HL-60/S4 treated with retinoic acid at 250 ng/mL for 4 days and 3 days (cell line): ENCODE data around the gene ANKDD1B.
"Not testable (repeated sequence)": the region's sequence is repeated elsewhere in the genome, so short reads cannot be mapped to it uniquely, and the experiment has no call there.

Source experiments
- in situ Hi-C: fragments of 300-500 bp; cut with MboI; formaldehyde crosslinking; loops from 2 replicates; pipeline ENCODE4 v1.7.0; 2022; ENCODE audit warnings: low sequenced_read_pairs

Gene ANKDD1B

GRCh38 chr5:75611311-75612225 lies at the start of gene ANKDD1B:
TSS of gene ANKDD1B (plus strand) at chr5:75611453. CDS start at chr5:75611635, 182 bp downstream.
- in situ Hi-C loops = no loop called here

- in situ Hi-C loops = not testable (repeated sequence)
Measured at GRCh38 chr5:75565991-75566709, 45.1 kb upstream of the ANKDD1B start.

GRCh38 chr5:75566710-75567309 lies 44.4 kb upstream of the ANKDD1B start:
- in situ Hi-C loops = no loop called here

- in situ Hi-C loops = no loop called here
Measured at GRCh38 chr5:75567710-75568109, 43.5 kb upstream of the ANKDD1B start.

GRCh38 chr5:75568202-75568601 lies 43.1 kb upstream of the ANKDD1B start:
- in situ Hi-C loops = no loop called here

GRCh38 chr5:75571547-75571946 lies 39.7 kb upstream of the ANKDD1B start:
- in situ Hi-C loops = no loop called here

GRCh38 chr5:75574791-75575190 lies 36.5 kb upstream of the ANKDD1B start:
- in situ Hi-C loops = no loop called here

- in situ Hi-C loops = not testable (repeated sequence)
Measured at GRCh38 chr5:75578280-75578679, 33.0 kb upstream of the ANKDD1B start.

GRCh38 chr5:75584641-75585040 lies 26.6 kb upstream of the ANKDD1B start:
- in situ Hi-C loops = no loop called here

GRCh38 chr5:75588666-75589065 lies 22.6 kb upstream of the ANKDD1B start:
- in situ Hi-C loops = no loop called here

- in situ Hi-C loops = no loop called here
Measured at GRCh38 chr5:75600535-75600934, 10.7 kb upstream of the ANKDD1B start.

GRCh38 chr5:75601567-75601966 lies 9.7 kb upstream of the ANKDD1B start:
- in situ Hi-C loops = no loop called here

GRCh38 chr5:75601996-75602395 lies 9.3 kb upstream of the ANKDD1B start:
- in situ Hi-C loops = no loop called here

- in situ Hi-C loops = no loop called here
Measured at GRCh38 chr5:75603371-75603770, 7.9 kb upstream of the ANKDD1B start.

- in situ Hi-C loops = no loop called here
Measured at GRCh38 chr5:75603821-75604220, 7.4 kb upstream of the ANKDD1B start.

GRCh38 chr5:75607341-75607740 lies 3.9 kb upstream of the ANKDD1B start:
- in situ Hi-C loops = not testable (repeated sequence)

- in situ Hi-C loops = no loop called here
Measured at GRCh38 chr5:75608870-75609269, 2.4 kb upstream of the ANKDD1B start.

GRCh38 chr5:75610201-75610600 lies 1.1 kb upstream of the ANKDD1B start:
- in situ Hi-C loops = no loop called here

- in situ Hi-C loops = not testable (repeated sequence)
Measured at GRCh38 chr5:75610859-75611310, 368 bp upstream of the ANKDD1B start.

- in situ Hi-C loops = no loop called here
Measured at GRCh38 chr5:75612226-75612569, 945 bp downstream of the ANKDD1B start.

GRCh38 chr5:75612901-75613300 lies 1.6 kb downstream of the ANKDD1B start:
- in situ Hi-C loops = no loop called here

- in situ Hi-C loops = no loop called here
Measured at GRCh38 chr5:75614176-75614575, 2.9 kb downstream of the ANKDD1B start.
